Activated CD4-positive, alpha-beta T cell treated with anti-CD3 and anti-CD28 coated beads, Interleukin-2, amount 50 U/mL, for 1 hour (primary cell): ENCODE measurements around the gene TANK.
"Not testable (repeated sequence)": the region's sequence is repeated elsewhere in the genome, so short reads cannot be mapped to it uniquely, and the experiment has no call there.

Experiments used
- DNase-seq: peaks from one replicate; pipeline ENCODE4 v3.0.0-alpha.2; 2020

Gene TANK, protein sequence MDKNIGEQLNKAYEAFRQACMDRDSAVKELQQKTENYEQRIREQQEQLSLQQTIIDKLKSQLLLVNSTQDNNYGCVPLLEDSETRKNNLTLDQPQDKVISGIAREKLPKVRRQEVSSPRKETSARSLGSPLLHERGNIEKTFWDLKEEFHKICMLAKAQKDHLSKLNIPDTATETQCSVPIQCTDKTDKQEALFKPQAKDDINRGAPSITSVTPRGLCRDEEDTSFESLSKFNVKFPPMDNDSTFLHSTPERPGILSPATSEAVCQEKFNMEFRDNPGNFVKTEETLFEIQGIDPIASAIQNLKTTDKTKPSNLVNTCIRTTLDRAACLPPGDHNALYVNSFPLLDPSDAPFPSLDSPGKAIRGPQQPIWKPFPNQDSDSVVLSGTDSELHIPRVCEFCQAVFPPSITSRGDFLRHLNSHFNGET

DNA sequence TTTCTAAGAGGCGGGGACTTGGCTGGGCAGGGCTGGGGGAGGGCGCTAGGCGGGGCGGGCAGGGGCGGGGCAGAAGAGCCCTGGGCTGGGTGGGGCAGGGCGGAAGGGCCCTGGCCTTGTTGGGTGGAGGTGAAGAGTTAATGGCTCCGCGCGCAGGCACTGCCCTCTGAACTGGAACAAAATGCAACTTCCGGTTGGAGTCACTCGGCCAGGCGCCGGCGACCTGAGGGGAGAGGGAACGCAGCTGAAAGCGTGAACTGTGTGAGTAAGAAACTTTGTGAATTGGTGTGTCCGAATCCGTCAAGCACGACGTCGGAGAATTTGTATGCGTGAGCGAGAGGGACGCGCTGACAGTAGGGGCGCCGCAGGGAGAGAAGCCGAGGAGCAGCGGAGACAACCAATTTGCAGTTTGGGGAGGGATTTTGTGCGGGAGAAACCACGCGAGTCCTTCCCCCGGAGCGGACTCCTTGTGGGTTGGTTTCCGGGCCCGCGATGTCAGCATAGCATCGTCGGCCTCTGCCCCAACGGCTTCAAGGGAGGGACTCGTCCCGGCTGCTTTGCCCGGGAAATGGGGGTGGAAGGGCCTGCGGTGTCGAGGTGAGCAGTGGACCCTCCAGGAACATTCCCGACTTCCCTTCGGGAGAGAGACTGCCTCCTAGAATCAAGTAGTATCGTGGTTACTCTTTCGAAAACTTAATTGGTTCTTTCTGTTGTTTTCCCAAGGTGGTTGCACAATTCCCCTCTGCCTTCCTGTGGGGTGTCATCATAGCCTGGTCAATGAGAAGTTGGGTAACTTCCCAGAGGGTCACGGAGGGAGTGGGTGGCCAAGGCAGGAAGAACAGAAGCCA lies at the start of gene TANK:
Gene TANK (plus strand): TSS at position 203 of the 848 bp plus-strand sequence. CDS start 19,235 bp downstream, outside the sequence.
- peak; percentile 85 for DNase-seq

DNA sequence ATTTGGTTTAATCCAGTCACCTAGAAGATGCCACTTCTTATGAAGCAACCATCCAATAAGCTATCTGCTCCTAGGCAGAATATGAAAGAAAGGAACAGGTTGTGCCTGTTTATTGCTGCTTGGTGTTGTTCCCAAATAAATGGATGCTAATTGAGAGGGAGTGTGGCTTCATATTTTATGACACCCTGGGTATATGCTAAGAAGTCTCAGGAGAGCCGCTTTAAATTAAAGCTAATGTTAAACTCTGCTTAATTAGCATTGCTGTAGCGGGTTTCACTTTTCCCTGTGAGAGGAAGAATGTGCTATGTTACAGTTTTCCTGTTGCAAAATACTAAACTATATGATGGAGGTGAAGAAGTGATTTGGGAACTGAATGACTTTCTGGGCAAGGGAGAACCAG lies 48.7 kb upstream of the TANK start:
- no peak for DNase-seq

DNA sequence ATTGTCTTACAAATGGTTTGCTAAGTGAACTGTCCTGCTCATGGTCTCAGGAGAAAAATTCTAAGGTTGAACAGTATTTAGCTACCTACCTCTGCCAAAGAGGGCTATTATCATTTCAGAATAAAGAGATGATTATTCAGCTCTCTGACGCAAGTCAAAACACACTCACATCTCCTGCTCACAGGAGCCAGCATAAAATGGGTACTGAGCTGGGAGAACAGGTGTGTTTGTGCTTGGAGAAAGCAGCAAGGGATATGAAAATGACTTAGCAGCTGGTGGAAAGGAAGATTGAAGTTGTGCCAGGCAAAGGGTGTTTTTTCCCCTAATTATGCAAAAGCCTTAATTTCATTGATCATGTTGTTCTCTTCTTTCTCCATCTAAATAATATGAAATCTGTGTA lies 47.3 kb upstream of the TANK start:
- no peak for DNase-seq

DNA sequence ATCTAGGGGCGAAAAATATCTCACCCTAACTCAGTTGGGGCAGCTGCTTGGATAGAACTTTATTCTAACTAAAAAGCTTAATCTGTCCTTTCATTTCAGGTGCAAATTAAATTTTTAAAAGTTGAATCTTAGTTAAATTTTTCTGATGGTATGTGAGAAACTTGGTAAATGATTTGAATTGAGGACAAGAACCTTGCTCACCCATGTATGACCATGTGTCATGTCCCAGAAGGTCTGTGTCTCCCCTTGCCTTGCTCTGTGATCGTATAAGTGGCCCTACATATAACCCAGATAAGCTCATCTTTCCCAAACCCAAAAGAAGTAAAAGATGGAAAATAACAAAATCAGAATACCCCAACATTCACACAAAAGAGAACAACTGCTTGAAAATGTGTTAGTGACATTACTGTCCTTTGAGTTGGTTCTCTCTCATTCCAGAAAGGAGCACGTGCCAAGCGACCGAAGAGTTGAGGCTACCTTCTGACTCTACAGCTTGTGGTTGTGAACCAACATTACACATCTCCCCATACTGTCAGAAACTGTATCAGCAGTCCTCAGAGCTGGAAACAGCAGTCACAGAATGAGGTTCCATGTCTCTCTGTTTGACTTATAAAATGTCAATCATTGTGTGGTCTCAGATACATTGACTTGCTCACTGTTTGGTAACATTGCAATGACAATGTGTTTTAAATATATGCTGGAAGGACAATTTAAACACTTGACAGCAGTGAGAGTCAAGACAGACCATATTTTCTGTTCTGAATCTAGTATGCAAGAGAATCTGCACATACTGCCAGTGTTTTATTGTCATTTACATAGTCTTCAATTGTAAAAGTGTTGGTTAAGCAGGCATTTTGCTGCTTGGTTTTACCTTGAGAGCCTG lies 46.3 kb upstream of the TANK start:
- DNase-seq, result no peak

DNA sequence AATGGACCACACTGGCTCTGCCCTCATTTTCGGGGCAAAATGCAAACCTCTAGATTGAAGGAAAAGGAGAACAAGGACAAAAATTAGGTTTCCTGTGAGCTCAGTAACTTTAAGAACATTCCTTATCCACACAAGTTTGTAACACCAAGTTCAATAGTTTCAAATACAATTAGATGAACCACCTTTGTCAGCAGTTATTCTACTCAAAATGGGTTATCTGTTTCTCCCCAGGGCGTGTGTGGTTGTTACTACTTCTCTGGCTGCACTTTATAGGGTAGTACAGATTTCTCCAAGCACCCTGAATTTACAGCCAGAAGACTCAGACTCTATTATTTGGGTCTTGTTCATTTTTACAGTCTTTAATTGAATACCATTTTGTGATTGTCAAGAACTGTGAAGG lies 45.0 kb upstream of the TANK start:
- DNase-seq, result no peak

DNA sequence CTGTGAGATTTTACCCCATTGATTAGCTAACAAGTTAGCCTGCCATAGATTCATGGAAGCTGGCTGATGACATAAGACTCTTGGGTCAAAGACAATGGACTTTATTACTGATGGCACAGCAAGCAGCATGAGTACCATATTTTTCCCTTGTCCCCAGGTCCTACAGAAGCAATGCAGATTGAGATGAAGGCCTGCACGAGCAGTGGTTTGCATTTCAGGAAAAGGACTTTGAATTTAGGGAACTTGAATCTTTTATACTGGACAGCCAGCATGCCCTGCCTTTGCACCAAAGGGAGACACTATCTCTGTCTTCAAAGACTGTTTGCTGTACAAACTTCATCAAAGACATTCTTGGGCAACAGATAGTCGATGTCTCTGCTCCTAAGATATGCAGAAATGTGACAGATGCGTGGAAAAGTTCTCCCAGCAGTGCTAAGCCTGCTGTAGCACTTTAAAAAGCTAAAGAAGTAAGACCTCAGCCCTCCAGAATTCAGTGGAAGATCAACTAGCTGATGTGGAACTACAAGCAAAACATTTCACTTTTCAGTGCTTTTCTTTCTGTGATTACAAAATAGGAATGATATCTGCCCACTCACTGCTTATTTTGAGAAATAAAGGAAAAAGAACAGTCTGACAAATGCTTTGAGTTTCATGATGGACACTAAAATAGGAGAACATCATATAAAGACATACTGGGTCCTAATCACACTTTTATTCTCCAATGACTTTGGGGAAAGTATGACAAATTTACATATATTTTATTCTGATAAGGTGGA lies 44.4 kb upstream of the TANK start:
- DNase-seq, result no peak

DNA sequence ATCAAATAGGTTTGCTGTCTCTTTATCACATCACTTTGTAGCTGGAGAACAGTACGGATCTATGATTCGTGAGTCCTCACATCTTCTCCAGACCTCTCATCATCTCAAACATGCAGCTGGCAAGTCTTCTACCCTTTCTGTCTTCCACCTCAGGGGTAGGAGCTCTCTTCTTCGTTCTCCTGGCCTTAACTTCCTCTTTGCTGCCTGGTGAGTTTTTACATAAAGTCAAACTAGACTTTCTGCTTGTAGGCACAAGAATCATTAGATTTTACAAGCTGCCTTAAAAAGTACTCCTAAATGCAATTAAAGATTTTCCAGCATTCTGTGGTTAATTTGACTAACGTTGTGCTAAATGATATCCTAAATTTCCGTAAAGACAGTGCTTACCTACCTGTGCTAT lies 43.7 kb upstream of the TANK start:
- DNase-seq, result no peak

DNA sequence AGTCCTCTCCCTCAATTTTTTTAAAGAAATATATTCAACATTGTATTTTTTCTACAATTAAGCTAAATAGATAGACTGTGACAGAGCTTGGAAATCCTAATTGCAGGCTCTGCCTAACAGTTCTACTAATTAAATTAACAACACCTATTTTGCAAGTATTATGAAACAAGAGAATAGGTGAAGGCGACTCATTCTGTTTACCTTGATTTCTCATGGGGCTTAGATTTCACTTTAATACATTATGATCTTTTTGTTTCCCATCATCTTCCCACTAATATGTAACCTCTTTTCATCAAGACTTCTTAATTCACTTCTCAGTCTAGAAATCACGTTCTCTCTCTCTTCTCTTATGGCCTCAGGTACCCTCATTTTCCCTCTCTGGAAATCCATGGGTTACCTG lies 42.7 kb upstream of the TANK start:
- DNase-seq, result no peak

DNA sequence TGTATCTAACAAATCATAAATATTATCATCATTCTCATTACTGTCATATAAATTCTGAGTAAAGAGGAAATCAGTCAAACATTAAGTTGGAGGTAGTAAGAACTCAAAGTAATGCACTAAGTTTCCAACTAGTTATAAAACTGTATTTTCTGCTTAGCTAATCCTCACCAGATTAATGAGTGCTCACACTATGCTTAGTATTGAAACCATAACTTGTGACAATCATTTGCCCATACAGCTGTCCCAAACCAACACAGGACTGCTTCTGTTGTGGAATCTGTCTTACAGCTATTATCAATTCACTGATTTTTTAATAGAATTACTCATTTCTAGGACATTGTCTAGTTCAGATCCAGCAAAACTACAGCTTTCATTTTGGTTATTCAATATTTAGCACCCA lies 41.5 kb upstream of the TANK start:
- no peak for DNase-seq

DNA sequence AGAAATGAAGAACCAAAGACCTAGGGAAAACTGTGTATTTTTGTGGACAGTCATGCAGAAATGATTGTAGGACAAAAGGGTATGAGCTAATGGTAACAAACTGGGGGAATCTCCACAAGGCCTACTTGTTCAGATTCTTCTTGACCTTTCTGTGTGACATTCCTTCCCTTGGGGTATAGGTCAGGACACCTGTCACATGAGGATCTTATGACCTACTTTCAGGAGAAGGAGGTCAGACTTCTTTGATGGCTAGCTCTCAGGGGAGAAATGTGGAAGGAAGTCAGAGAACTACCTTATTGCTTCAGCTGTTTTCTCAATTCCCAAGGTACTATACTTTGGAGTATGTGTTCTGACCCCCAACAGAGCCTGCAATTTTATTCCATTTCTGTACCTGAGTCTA lies 40.7 kb upstream of the TANK start:
- DNase-seq, result no peak

DNA sequence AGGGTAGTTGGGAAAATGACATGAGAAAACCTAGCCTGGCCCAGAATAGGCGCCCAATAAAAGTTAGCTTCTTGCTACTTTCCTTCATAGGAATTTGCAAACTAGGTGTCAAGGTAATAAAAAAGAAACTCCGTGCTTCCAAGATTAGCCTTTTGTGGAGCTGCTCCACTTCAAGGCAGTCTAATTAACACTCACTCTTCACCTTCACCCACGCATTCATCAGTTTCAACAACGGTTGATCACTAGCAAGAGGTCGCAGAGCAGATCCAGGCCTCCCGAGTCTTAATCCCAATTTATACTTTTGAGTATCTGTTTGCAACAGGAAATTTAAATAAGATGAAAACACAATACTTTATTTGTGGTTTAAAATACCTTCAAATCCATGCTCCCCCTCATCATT lies 39.5 kb upstream of the TANK start:
- no peak for DNase-seq

DNA sequence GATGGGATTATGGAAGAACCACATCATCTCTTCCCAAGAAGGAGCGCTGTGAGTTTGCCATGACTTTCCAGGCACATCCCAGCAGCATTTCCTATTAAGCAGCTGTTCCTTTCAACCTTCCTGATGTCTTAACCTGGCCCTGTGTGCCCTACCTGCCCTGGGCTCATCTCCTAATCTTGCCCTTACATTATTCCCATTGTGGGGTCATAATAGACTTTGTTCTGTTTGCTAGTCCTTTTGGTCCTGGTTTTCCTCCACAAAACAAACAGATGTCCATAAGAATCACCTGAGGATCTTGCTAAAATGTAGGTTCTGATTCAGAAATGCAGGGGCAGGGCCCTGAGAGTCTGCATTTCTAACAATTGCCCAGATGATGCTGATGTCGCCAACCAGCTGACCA lies 38.6 kb upstream of the TANK start:
- DNase-seq, result no peak

DNA sequence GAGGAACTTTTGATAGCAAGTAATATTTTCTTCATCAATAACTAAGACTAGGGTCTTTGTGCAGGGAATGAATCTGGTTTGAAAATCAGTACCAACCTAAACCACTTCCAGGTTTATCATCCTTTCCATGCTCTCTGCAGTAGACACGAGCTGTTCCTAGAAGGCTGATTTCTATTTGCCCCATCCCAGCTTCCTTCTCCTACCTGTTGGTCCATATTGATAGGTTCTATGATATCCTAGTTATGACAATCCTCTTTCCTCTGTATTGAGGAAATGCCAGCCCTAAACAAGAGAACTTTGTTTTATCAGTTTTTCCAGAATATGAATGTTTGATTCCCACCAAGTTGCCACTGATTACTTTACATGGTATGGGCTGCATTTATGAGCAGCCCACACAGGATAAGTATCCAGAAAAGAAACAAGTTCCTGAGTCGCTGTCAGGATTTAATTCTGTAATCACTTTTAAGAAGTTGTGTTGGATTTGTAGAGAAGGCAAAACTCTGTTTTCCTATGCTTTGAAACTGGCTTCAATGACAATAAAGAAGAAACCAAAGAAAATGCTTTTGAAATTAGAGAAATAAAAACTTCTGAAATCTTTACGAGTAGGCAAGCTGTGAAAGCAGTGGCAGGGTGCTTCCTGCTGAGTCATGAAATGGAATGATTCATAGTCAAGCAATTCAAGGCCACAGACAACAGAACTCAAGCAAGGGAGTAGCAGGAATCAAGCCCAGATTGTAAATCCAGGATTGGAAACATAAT lies 37.3 kb upstream of the TANK start:
- no peak for DNase-seq

DNA sequence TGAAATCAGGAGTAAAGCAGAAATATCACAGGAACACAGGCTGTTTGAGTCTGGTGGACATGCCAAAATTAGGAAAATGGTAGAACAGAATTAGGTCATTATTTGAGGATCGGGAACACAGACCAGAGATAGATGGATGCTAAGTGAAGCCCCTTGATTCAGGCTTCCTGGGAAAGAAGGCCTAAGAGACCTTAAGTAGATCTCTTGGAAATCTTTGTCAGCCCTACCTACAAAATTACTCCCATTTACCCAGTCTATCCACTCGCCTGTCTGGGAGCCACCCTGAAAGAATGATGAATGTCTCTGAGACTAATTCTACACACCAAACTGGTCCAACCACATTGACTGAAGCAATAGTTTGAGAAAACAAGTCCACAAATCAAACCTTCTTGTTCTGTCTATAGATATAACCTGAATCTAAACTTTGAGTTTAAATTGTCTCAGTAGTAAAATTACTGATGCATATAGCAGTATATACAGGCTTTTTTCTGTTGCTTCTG lies 36.6 kb upstream of the TANK start:
- DNase-seq, result no peak

DNA sequence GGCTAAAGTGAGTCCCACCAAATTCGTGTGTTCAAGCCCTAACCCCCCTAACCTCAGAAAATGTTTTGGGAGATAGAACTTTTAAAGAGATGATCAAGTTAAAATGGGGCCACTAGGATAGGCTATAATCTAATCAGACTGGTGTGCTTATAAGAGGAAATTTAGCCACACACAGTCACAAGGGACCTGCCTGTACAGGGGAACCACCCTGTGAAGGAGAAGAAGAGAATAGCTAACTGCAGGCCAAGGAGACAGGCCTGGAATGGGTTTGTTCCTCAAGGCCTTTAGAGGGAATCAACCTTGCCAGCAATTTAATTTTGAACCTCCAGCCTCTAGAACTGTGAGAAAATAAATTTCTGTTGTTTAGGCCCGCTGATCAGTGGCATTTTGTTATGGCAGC lies 36.0 kb upstream of the TANK start:
- no peak for DNase-seq

DNA sequence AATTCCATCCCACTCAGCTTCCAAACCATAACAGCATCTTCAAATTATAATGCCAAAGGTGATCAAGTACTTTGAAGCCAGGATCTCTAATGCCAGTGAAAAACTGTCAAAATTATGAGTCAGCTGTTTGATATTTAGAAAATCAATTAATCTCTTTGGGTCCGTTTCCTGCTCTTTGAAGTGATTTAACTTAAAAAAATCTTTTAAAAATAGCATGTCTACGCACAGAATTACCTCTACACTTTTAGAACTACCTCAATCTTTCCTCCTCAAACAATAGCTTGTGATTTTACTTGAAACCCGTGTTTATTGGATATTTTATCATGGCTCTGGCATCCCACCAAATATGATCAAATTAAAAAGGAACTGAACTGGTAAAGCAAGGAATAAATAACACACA lies 31.3 kb upstream of the TANK start:
- DNase-seq, result no peak

DNA sequence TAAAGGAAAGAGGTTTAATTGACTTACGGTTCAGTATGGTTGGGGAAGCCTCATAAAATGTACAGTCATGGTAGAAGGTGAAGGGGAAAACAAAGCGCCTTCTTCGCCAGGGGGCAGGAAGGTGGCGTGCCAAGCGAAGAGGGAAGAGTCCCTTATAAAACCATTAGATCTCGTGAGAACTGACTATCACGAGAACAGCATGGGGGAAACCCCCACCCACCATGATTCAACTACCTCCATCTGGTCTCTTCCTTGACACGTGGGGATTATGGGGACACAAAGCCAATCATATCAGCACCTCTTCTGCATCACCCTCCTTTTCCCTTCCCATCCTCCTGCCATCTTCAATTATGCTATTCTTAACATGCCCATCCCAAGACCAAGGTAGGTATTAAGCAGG lies 29.9 kb upstream of the TANK start:
- no peak for DNase-seq

DNA sequence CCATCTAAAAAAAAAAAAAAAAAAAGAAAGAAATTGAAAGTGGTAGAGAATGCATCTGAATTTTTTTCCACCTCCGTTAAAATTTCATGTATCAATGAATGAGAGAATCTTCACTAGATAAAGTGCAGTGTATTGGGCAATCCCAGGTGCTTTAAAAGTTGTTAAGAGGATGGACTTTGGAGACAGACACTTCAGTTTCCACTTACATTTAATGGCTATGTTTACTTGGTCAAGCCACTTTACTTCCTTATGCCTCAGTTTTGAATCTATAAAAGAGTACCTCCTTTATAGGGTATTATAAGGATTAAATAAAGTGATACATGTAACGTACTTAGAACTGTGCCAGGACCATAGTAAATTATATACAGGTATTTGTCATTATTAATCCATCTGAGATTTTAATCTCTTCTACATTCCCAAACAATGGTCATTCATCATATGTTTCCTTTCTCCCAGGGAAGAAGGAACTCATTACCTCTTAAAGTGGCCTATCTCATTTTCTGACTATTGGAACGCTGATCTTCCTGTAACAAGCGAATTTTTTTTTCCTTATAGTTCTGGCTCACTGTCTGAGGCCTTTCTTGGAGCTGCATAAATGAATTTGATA lies 29.1 kb upstream of the TANK start:
- no peak for DNase-seq

DNA sequence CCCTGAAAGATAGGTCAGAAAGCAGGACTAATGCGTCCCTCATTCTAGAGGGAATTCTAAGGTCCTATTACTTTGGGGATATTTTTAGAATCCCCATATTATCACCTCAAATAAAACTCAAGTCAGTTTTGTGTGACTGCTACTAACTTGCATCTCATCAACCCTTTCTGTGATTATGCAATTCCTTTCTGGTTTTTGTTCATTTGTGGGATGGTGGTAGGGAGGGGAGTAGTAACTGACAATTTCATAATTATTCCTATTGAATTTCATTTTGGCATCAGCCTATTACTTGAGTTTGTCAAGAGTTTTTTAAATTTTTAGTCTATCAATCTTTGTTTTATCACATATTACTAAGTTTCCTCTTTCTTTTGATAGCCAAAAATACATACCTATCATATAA lies 28.4 kb upstream of the TANK start:
- DNase-seq, result no peak

DNA sequence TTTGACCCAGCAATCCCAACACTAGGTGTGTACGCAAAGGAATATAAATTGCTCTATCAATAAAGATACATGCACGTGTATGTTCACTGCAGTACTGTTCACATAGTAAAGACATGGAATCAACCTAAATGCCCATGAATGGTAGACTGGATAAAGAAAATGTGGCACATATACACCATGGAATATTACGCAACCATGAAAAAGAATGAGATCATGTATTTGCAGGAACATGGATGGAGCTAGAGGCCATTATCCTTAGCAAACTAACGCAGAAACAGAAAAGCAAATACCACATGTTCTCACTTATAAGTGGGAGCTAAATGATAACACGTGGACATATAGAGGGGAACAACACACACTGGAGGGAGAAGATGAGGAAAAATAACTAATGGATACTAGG lies 27.8 kb upstream of the TANK start:
- DNase-seq, result not testable (repeated sequence)

DNA sequence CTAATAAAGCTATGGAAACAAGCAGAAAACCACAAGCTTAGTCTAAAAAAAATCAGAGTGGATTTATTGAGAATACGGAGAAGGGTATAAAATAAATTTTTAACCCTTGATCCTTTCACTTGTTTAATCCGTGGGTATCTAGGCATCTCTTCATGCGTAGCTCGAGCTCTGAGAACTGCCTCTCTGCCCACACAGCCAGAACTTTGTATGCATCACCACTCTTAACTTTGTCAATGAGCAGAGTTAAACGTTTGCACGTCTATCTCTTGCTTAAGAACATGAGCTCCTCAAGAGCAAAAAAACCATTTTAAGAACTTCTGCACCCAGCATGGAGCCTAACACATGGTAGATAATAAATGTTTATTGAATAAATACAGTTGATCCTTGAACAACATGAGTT lies 26.9 kb upstream of the TANK start:
- no peak for DNase-seq
